Fibroblast of pulmonary artery (primary cell): ENCODE measurements around the gene MBD2.
"Not testable (repeated sequence)": the region's sequence is repeated elsewhere in the genome, so short reads cannot be mapped to it uniquely, and the experiment has no call there.

Experiments
- DNase-seq: peaks from one replicate; pipeline ENCODE4 v3.0.0-alpha.2; 2010; ENCODE audit warnings: low read depth
- H3K4me3 ChIP-seq: replicated peaks from 2 replicates; pipeline ENCODE4 v1.5.1; 2011; ENCODE audit warnings: low read depth, mild to moderate bottlenecking, control low read depth, low read length, moderate library complexity
- TF ChIP-seq, protein P1 (sequence below): IDR thresholded peaks from 2 replicates; pipeline ENCODE4 v1.5.1; 2011; ENCODE audit warnings: mild to moderate bottlenecking, control low read depth, low read length, inconsistent platforms; ENCODE audit errors: missing control alignments

MBD2 gene

DNA sequence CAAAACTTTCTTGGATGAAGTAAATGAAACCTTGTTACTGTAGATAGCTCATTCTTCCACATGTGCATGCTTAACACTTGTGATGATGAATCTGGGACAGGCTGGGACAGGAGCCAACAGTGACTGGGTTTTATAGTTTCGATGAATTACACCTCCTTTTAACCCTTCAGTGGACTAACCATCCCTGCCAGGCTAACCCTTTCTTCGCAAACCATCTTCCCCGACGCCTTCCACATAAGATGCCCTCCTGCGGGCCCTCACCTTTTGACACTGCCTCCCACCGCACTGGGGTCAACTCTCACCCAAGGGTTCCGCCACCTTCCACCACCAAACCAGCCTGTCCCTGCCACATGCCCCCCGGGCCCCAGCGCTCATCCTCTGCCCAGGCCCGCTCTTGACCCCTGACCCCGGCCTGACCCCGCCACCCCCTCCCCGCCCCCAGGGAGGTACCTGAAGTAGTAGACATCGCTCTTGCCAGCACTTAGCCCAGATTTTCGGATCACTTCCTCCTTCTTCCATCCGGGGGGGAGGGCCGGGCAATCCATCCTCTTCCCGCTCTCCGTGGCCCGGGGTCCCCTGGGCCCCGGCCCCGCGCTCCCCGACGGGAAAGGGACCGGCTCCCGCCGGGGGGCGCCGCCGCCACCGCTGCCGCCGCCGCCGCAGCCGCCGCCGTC lies 764 bp downstream of the MBD2 start:
- TF ChIP-seq, protein P1, sequence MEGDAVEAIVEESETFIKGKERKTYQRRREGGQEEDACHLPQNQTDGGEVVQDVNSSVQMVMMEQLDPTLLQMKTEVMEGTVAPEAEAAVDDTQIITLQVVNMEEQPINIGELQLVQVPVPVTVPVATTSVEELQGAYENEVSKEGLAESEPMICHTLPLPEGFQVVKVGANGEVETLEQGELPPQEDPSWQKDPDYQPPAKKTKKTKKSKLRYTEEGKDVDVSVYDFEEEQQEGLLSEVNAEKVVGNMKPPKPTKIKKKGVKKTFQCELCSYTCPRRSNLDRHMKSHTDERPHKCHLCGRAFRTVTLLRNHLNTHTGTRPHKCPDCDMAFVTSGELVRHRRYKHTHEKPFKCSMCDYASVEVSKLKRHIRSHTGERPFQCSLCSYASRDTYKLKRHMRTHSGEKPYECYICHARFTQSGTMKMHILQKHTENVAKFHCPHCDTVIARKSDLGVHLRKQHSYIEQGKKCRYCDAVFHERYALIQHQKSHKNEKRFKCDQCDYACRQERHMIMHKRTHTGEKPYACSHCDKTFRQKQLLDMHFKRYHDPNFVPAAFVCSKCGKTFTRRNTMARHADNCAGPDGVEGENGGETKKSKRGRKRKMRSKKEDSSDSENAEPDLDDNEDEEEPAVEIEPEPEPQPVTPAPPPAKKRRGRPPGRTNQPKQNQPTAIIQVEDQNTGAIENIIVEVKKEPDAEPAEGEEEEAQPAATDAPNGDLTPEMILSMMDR, result no peak
- peak; percentile 90 for DNase-seq
- peak overlapping the region; percentile 81 for H3K4me3 ChIP-seq

DNA sequence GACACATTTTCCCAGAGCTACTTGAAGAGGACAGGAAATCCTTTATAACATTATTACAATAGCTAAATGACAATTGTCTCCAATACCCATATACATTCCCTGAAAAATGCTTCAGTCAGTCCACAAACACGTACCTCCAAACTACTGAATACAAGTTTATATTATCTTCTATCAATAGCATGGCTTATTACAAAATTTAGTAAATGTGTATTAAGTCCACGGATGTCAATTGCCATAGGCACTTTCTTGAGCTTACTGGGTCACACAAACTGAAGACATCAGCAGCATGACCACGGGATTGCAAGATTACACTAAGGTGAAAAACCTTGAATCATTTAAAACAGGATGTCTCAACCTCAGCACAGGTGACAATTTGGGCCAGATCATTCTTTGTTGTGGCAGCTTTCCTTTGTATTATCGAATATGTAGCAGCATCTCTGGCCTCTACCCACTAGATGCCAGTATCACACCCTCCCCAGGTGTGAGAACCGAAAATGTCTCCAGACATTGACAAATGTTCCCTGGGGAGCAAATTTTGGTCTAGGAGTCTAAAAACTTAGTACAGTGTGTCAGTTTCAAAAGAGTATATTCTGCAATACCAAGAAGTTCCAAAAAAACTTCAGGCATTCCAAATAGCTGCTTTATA lies 1.4 kb downstream of the MBD2 start:
- H3K4me3 ChIP-seq, result peak overlapping the region; percentile 81
- TF ChIP-seq, protein P1, result peak; percentile 23
- no peak for DNase-seq

DNA sequence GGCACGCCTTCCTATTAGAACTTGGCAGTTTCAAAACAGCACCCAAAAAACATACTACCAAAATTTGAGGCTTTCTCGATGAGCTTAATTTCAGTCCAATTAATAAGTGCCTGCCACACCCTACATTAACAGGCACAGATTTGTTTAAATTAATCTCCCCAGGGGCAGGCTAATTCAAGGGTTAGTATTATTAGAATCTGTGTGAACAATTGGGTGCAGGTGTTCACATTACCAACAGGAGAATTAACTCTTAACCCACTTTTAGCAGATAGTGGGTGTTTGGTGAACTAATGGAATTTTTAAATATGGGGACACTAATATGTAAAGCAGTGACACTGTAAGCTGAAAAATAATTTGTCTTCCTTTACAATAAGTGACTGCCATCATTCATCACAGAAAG lies 4.1 kb downstream of the MBD2 start:
- no peak overlapping the region for H3K4me3 ChIP-seq
- DNase-seq, result no peak
- TF ChIP-seq, protein P1, result no peak

DNA sequence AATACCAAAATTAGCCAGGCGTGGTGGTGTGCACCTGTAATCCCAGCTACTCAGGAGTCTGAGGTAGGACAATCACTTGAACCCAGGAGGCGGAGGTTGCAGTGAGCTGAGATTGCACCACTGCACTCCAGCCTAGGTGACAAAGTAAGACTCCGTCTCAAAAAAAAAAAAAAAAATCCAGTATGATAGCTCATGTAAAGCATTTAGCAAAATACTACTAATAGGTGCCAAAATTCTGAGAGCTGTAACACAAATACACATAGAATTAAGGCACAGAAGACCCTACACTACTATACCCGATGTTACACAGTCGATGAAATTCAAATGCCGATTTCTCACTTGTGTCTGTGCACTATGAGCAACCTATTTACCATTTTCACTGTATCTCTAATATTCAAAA lies 5.7 kb downstream of the MBD2 start:
- not testable (repeated sequence) for H3K4me3 ChIP-seq, DNase-seq

DNA sequence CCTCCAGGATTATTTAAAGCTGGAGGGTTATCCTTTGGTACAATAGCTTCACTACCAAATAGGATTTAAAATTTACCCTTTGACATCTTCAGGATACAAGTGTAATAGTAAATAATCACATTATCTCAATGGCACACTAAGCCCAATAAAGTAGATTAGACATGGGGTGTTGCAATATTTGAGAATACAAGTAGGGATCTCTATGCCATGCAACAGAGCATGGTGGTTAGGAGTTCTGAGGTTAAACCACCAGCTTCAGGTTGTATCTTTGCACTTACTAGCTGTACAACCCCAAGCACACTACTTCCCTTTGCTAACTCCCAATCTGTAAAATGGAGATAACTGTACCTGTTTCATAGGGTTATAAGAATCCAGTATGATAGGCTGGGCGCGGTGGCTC lies 6.2 kb downstream of the MBD2 start:
- TF ChIP-seq, protein P1, result no peak
- H3K4me3 ChIP-seq, result no peak overlapping the region
- DNase-seq, result no peak

DNA sequence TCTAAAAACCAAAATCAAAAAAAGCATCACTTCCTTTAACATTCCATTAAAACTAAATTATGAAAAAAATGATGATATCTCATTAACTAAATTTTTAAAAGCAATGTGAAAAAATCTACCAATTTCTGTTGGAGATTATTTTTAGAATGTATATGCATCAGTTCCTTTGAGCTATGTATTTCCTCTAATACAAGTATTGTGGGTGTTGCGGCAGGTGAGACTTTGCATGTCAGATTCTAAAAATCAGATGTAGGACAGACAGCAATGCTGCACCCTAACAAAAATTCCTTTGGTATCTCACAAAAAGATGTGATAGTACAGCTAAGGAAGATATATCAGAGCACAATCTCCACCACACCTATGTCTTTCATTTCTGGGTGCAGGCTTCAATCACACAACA lies 6.8 kb downstream of the MBD2 start:
- TF ChIP-seq, protein P1, result no peak
- H3K4me3 ChIP-seq, result no peak overlapping the region
- DNase-seq, result no peak

DNA sequence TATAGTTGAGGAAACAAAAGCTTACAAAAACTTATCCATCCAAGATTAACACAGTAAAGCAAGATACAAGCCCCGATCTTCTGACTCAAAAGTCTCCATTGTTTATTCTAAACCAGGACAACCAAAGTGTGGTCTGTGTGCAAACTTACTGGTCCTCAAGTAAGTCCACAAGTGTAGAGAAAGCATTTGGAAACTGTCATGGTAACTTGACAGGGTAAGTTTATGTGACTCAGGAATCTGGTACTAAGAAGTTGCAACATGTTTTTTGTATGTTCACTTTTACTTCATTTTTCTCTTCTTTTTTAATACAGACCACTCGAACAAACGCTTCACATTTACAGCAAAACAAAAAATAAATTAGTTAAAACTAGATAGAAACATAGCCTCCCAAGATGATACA lies 9.4 kb downstream of the MBD2 start:
- DNase-seq, result peak; percentile 73
- TF ChIP-seq, protein P1, result no peak
- H3K4me3 ChIP-seq, result no peak overlapping the region
